ENCODE data around the gene NIPAL1. TPM values are rescaled to one million over a fixed set of nuclear protein-coding genes. Genes with fewer than 3 reads are reported as not detected.

Gene NIPAL1
- total and polyA plus RNA-seq, 11 donors, result 0.05 to 0.92 (median 0.31) TPM; not detected in 2

DNA sequence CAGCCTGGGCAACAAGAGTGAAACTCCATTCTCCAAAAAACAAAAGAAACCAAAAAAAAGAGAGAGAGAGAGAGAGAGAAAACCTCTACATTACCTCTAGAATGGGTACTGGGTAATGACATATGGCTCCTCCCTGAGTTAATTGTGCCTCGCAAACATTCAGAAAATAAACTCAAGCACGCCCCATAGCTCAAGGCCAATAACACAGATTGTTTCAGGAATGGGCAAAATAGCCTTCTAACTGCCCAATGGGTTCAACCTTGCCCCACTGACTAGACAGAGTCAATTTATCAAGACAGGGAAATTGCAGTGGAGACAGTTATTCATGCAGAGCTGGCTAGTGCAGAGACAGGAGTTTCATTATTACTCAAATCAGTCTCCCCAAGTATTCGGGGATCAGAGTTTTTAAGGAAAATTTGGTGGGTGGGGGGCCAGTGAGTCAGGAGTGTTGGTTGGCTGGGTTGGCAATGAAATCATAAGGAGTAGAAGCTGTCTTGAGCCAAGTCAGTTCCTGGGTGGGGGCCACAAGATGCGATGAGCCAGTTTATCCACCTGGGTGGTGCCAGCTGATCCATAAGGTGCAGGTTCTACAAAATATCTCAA, 25.1 kb downstream of the NIPAL1 start:
- H3K27me3 ChIP-seq, result peaks cover 0 to 38% (median 0%) of the 10 kb centered on the region in 9 donors
- intact Hi-C loops (cut with DNase I), result no loop called here
- no peak for ATAC-seq
- WGBS, 4 donors, result 82 to 93% (median 88%) methylated on average over 4 of the region's 4 CpGs
- H3K4me3 ChIP-seq, result no peak overlapping the region
- H3K27ac ChIP-seq, result no peak overlapping the region
- DNase-seq, result no peak
- TF ChIP-seq, protein P1, sequence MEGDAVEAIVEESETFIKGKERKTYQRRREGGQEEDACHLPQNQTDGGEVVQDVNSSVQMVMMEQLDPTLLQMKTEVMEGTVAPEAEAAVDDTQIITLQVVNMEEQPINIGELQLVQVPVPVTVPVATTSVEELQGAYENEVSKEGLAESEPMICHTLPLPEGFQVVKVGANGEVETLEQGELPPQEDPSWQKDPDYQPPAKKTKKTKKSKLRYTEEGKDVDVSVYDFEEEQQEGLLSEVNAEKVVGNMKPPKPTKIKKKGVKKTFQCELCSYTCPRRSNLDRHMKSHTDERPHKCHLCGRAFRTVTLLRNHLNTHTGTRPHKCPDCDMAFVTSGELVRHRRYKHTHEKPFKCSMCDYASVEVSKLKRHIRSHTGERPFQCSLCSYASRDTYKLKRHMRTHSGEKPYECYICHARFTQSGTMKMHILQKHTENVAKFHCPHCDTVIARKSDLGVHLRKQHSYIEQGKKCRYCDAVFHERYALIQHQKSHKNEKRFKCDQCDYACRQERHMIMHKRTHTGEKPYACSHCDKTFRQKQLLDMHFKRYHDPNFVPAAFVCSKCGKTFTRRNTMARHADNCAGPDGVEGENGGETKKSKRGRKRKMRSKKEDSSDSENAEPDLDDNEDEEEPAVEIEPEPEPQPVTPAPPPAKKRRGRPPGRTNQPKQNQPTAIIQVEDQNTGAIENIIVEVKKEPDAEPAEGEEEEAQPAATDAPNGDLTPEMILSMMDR (IDR thresholded peaks at IDR 0.05), result no peak
- TF ChIP-seq POLR2A (IDR thresholded peaks at IDR 0.05), result no peak
- H3K9me3 ChIP-seq, result no peaks in the 10 kb centered on the region
- no peaks in the 10 kb centered on the region for H3K36me3 ChIP-seq
- peaks cover 0 to 5% (median 0%) of the 10 kb centered on the region in 12 donors for H3K4me1 ChIP-seq

DNA sequence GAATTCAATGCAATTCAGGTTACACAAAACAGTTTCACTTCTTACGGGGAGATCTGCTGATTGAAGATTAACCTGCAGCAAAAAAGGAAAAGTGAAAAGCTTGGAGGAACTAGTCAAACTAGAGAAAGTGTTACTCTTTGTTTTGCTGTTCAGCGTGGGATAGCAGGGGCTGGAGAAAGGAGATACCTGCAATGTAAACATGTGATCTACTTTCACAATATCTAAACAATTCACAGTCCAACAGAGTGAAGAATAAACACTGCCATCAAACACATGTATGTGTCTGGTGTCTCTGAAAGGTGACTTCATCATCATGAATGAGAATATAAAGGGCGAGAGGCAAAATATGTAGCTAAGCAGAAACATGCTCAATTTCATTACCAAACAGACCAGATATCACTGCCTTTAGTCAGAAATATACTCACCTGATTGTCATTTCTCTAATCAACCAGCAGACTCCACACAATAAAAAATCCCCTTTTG, 26.4 kb downstream of the NIPAL1 start:
- Histone ChIP-seq H3K9me3 (no peaks in the 10 kb centered on the region), H3K4me1 (peaks cover 0 to 18% (median 6%) of the 10 kb centered on the region in 12 donors), H3K4me3 (no peak overlapping the region), H3K27me3 (peaks cover 0 to 38% (median 0%) of the 10 kb centered on the region in 9 donors), H3K27ac (no peak overlapping the region), H3K36me3 (no peaks in the 10 kb centered on the region)
- DNase-seq, result no peak
- ATAC-seq, result no peak
- no peak for TF ChIP-seq POLR2A (IDR thresholded peaks at IDR 0.05)
- TF ChIP-seq, protein P1 (IDR thresholded peaks at IDR 0.05), result no peak
- 71 to 76% (median 75%) methylated on average over 3 of the region's 3 CpGs for WGBS, 4 donors
- intact Hi-C loops (cut with DNase I), result no loop called here

DNA sequence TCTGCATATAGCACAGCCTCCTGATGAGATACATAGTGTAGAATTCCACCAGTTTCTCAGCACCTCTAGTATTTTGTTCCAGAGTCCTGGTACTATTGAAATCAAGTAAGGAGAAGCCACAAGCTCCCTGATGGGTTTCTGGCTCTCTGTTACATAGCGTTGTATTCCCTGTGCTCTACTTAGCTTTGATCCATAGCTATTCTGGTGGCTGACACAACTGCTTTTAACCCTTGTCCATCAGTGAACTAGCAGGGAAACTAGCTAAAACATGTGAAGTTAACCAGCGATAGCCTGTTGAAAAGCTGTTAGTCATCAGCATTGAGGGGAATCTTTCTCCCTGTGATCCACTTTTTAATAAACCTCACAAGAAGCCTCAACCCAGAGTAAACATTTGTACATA, 26.9 kb downstream of the NIPAL1 start:
- no peak for ATAC-seq
- TF ChIP-seq, protein P1 (IDR thresholded peaks at IDR 0.05), result no peak
- no peak for TF ChIP-seq POLR2A (IDR thresholded peaks at IDR 0.05)
- H3K9me3 ChIP-seq, result no peaks in the 10 kb centered on the region
- intact Hi-C loops (cut with DNase I), result no loop called here
- H3K27me3 ChIP-seq, result peaks cover 0 to 42% (median 0%) of the 10 kb centered on the region in 9 donors
- H3K27ac ChIP-seq, result no peak overlapping the region
- peaks cover 0 to 21% (median 6%) of the 10 kb centered on the region in 12 donors for H3K4me1 ChIP-seq
- no peaks in the 10 kb centered on the region for H3K36me3 ChIP-seq
- no peak overlapping the region for H3K4me3 ChIP-seq
- 63 to 68% (median 66%) methylated on average over 2 of the region's 2 CpGs for WGBS, 4 donors
- no peak for DNase-seq

DNA sequence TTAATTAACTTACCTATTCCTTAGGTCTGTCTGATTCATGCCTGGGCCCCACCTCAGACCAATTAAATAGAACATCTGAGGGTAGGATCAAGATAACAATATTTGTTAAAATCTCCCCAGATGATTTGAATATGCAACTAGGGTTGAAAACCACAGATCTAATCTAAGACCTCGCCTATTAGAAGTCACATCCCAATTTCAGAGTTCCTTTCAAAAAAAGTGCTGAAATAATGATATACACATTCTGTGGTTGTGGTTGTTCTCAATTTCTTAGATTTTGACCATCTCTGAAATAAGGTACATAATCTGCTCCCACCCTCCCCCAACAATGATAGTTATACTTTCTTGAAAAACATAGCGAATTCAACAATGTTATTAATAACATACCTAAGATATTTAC, 27.7 kb downstream of the NIPAL1 start:
- Histone ChIP-seq H3K27ac (no peak overlapping the region), H3K4me3 (no peak overlapping the region), H3K4me1 (peaks cover 0 to 21% (median 6%) of the 10 kb centered on the region in 12 donors), H3K9me3 (no peaks in the 10 kb centered on the region), H3K36me3 (no peaks in the 10 kb centered on the region), H3K27me3 (peaks cover 0 to 48% (median 0%) of the 10 kb centered on the region in 9 donors)
- 80 to 84% (median 83%) methylated on average over 2 of the region's 2 CpGs for WGBS, 4 donors
- ATAC-seq (no peak), DNase-seq (no peak)
- intact Hi-C loops (cut with DNase I), result no loop called here
- TF ChIP-seq, protein P1 (IDR thresholded peaks at IDR 0.05), result no peak
- TF ChIP-seq POLR2A (IDR thresholded peaks at IDR 0.05), result no peak
